ENCODE measurements around the gene COL21A1.

COL21A1 gene

GRCh38 chr6:56173228-56173627, 74.2 kb downstream of the COL21A1 start:
- DNase-seq: no peak

GRCh38 chr6:56172144-56172543, 75.2 kb downstream of the COL21A1 start:
- no peak for DNase-seq

GRCh38 chr6:56169366-56169765, 78.0 kb downstream of the COL21A1 start:
- no peak for DNase-seq

GRCh38 chr6:56168596-56168995, 78.8 kb downstream of the COL21A1 start:
- DNase-seq: no peak

GRCh38 chr6:56162081-56162480, 85.3 kb downstream of the COL21A1 start:
- DNase-seq: no peak

GRCh38 chr6:56160489-56160888, 86.9 kb downstream of the COL21A1 start:
- DNase-seq: no peak

- no peak for DNase-seq
Observed at GRCh38 chr6:56158571-56158970, 88.8 kb downstream of the COL21A1 start.

- no peak for DNase-seq
Observed at GRCh38 chr6:56156643-56157042, 90.7 kb downstream of the COL21A1 start.

GRCh38 chr6:56155634-56156141, 91.7 kb downstream of the COL21A1 start:
- no peak for DNase-seq

- DNase-seq: no peak
Observed at GRCh38 chr6:56154076-56154475, 93.3 kb downstream of the COL21A1 start.

GRCh38 chr6:56152611-56153010, 94.8 kb downstream of the COL21A1 start:
- no peak for DNase-seq

- DNase-seq: no peak
Observed at GRCh38 chr6:56151609-56152224, 95.7 kb downstream of the COL21A1 start.

GRCh38 chr6:56148488-56149186, 98.7 kb downstream of the COL21A1 start:
- DNase-seq: no peak

GRCh38 chr6:56147766-56148165, 99.6 kb downstream of the COL21A1 start:
- no peak for DNase-seq

- no peak for DNase-seq
Observed at GRCh38 chr6:56146086-56146485, 101.3 kb downstream of the COL21A1 start.

GRCh38 chr6:56145616-56146015, 101.8 kb downstream of the COL21A1 start:
- no peak for DNase-seq

- no peak for DNase-seq
Observed at GRCh38 chr6:56144538-56145324, 102.6 kb downstream of the COL21A1 start.

GRCh38 chr6:56143796-56144195, 103.6 kb downstream of the COL21A1 start:
- no peak for DNase-seq

- DNase-seq: no peak
Observed at GRCh38 chr6:56140090-56140489, 107.3 kb downstream of the COL21A1 start.

GRCh38 chr6:56115715-56116114, 131.7 kb downstream of the COL21A1 start:
- no peak for DNase-seq

GRCh38 chr6:56109149-56109548, 138.2 kb downstream of the COL21A1 start:
- no peak for DNase-seq

- no peak for DNase-seq
Observed at GRCh38 chr6:56106231-56106630, 141.1 kb downstream of the COL21A1 start.

GRCh38 chr6:56104591-56104990, 142.8 kb downstream of the COL21A1 start:
- DNase-seq: no peak

- DNase-seq: no peak
Observed at GRCh38 chr6:56102216-56102615, 145.2 kb downstream of the COL21A1 start.
